DMS79 treated with DMSO at 0.1 percent for 48 hours (cell line): ENCODE data around the gene HDAC2.
"Not testable (repeated sequence)": the region's sequence is repeated elsewhere in the genome, so short reads cannot be mapped to it uniquely, and the experiment has no call there.

Experiments
- DNase-seq: peaks from one replicate; lab custom pipeline; 2025; lab: John Stamatoyannopoulos, UW

The HDAC2 gene

GRCh38 chr6:113970805-113971676 is at the start of gene HDAC2:
Gene HDAC2, minus strand, starts transcription at chr6:113971148. Its CDS starts 240 bp downstream, at chr6:113970908.
- peak; percentile 90 for DNase-seq

GRCh38 chr6:114020196-114020595 is 49.2 kb upstream of the HDAC2 start:
- DNase-seq: no peak

GRCh38 chr6:114017146-114017545 is 46.2 kb upstream of the HDAC2 start:
- DNase-seq: not testable (repeated sequence)

- DNase-seq: not testable (repeated sequence)
Measured at GRCh38 chr6:114014106-114014505, 43.2 kb upstream of the HDAC2 start.

- DNase-seq: not testable (repeated sequence)
Measured at GRCh38 chr6:114011486-114011885, 40.5 kb upstream of the HDAC2 start.

- no peak for DNase-seq
Measured at GRCh38 chr6:114010540-114010939, 39.6 kb upstream of the HDAC2 start.

GRCh38 chr6:114009192-114009591 is 38.2 kb upstream of the HDAC2 start:
- no peak for DNase-seq

- no peak for DNase-seq
Measured at GRCh38 chr6:114008331-114008730, 37.4 kb upstream of the HDAC2 start.

GRCh38 chr6:114007516-114007915 is 36.6 kb upstream of the HDAC2 start:
- DNase-seq: peak; percentile 12

GRCh38 chr6:114001354-114001753 is 30.4 kb upstream of the HDAC2 start:
- no peak for DNase-seq

GRCh38 chr6:114000069-114000468 is 29.1 kb upstream of the HDAC2 start:
- no peak for DNase-seq

GRCh38 chr6:113999284-113999683 is 28.3 kb upstream of the HDAC2 start:
- DNase-seq: no peak

- no peak for DNase-seq
Measured at GRCh38 chr6:113998811-113999210, 27.9 kb upstream of the HDAC2 start.

- DNase-seq: no peak
Measured at GRCh38 chr6:113997116-113997515, 26.2 kb upstream of the HDAC2 start.

- peak; percentile 95 for DNase-seq
Measured at GRCh38 chr6:113995634-113996033, 24.7 kb upstream of the HDAC2 start.

- DNase-seq: peak; percentile 60
Measured at GRCh38 chr6:113994934-113995342, 24.0 kb upstream of the HDAC2 start.

GRCh38 chr6:113989675-113990074 is 18.7 kb upstream of the HDAC2 start:
- no peak for DNase-seq

GRCh38 chr6:113982675-113983074 is 11.7 kb upstream of the HDAC2 start:
- not testable (repeated sequence) for DNase-seq

- DNase-seq: no peak
Measured at GRCh38 chr6:113982055-113982550, 11.2 kb upstream of the HDAC2 start.

GRCh38 chr6:113980937-113981554 is 10.1 kb upstream of the HDAC2 start:
- peak; percentile 10 for DNase-seq

- DNase-seq: no peak
Measured at GRCh38 chr6:113979937-113980336, 9.0 kb upstream of the HDAC2 start.

GRCh38 chr6:113978084-113978675 is 7.2 kb upstream of the HDAC2 start:
- no peak for DNase-seq

GRCh38 chr6:113976806-113977205 is 5.9 kb upstream of the HDAC2 start:
- DNase-seq: no peak
